IPS-15b (cell line): ENCODE results near the gene DCLRE1B.
A peak's percentile ranks its signal among the peaks of the same experiment; 100 is the strongest.
"Not testable (repeated sequence)": the region's sequence is repeated elsewhere in the genome, so short reads cannot be mapped to it uniquely, and the experiment has no call there.

Experiments
- H3K27me3 ChIP-seq: one replicate; pipeline ENCODE4 v1.6.1; 2013; ENCODE audit warnings: low read length; ENCODE audit not compliant: control insufficient read depth, insufficient read depth
- H3K36me3 ChIP-seq: one replicate; pipeline ENCODE4 v1.6.1; 2013; ENCODE audit warnings: low read length; ENCODE audit not compliant: control insufficient read depth, insufficient read depth
- H3K4me1 ChIP-seq: one replicate; pipeline ENCODE4 v1.6.1; 2013; ENCODE audit warnings: mild to moderate bottlenecking, low read length; ENCODE audit not compliant: control insufficient read depth, insufficient read depth
- H3K4me3 ChIP-seq: one replicate; pipeline ENCODE4 v1.5.1; 2013; ENCODE audit warnings: low read depth, low read length
- H3K9ac ChIP-seq: one replicate; pipeline ENCODE4 v1.6.1; 2013; ENCODE audit warnings: low read depth, mild to moderate bottlenecking, low read length
- H3K9me3 ChIP-seq: one replicate; pipeline ENCODE4 v1.6.1; 2013; ENCODE audit warnings: mild to moderate bottlenecking, low read length; ENCODE audit not compliant: control insufficient read depth, insufficient read depth

Gene DCLRE1B

DNA sequence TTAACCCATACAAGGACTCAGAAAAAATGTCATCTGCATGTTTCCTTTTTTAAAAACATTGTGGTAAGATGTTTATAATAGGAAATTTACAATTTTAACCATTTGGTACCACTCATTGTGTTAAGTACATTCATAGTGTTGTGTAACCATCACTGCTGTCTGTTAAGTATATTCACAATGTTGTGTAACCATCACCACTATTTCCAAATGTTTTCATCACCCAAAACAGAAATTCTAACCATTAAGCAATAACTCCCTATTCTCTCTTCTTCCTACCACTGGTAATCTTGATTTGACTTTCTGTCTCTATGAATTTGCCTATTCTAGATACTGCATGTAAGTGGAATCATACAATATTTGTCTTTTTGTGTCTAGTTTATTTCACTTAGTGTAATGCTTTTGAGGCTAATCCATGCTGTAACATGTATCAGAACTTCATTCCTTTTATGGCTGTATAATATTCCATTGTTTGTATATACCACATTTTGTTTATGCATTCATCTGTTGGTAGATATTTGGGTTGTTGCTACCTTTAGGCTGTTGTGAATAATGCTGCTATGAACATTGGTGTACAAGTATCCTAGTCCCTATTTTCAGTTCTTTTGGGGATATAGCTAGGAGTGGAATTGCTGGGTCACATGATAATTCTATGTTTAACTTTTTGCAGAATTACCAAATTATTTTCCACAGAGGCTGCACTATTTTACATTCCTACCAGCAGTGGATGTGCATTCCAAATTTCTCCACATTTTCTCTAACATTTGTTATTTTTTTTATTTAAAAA is 38.1 kb downstream of the DCLRE1B start:
- peaks cover 4% of the 10 kb centered on the region for H3K36me3 ChIP-seq
- peaks cover 9% of the 10 kb centered on the region for H3K4me1 ChIP-seq
- H3K9me3 ChIP-seq, result no peaks in the 10 kb centered on the region
- H3K27me3 ChIP-seq, result no peaks in the 10 kb centered on the region
- no peak overlapping the region for H3K9ac ChIP-seq
- no peak overlapping the region for H3K4me3 ChIP-seq

DNA sequence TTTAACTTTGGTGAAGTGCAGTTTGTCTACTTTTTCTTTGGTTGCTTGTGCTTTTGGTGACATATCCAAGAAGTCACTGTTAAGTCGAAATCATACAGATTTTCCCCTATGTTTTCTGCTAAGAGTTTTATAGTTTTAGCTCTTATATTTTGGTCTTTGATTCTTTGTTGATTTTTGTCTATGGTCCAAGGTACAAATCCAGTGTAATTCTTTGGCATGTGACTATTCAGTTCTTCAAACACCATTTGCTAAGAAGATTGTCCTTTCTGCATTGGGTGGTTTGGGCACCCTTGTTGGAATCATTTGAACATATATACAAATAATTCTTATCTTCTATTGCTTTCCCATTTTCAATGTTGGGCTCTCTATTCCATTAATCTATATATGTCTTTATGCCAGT is 40.2 kb downstream of the DCLRE1B start:
- Histone ChIP-seq H3K27me3 (no peaks in the 10 kb centered on the region), H3K4me3 (no peak overlapping the region), H3K36me3 (peaks cover 4% of the 10 kb centered on the region), H3K9me3 (no peaks in the 10 kb centered on the region), H3K4me1 (peaks cover 9% of the 10 kb centered on the region), H3K9ac (no peak overlapping the region)

DNA sequence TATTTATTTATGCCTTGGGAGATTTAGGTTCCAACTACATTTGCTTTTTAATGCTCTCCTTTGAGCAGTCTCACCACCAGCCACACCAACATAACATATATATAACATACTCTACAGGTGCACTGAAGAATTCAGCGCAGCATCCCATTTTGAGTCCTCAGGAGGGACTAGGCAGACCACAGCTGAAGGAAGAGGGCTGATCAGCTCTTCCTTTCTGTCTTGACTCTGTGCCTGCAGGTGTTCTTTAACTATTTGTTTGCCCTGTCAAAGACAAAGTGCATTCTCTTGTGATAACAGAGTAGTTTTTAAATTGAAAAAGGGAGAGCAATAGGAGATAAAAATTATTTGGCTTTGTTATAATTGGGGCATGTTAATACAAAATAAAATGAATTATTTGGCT is 41.0 kb downstream of the DCLRE1B start:
- Histone ChIP-seq H3K9ac (no peak overlapping the region), H3K9me3 (no peaks in the 10 kb centered on the region), H3K36me3 (peaks cover 1% of the 10 kb centered on the region), H3K4me1 (peaks cover 9% of the 10 kb centered on the region), H3K27me3 (no peaks in the 10 kb centered on the region), H3K4me3 (no peak overlapping the region)

DNA sequence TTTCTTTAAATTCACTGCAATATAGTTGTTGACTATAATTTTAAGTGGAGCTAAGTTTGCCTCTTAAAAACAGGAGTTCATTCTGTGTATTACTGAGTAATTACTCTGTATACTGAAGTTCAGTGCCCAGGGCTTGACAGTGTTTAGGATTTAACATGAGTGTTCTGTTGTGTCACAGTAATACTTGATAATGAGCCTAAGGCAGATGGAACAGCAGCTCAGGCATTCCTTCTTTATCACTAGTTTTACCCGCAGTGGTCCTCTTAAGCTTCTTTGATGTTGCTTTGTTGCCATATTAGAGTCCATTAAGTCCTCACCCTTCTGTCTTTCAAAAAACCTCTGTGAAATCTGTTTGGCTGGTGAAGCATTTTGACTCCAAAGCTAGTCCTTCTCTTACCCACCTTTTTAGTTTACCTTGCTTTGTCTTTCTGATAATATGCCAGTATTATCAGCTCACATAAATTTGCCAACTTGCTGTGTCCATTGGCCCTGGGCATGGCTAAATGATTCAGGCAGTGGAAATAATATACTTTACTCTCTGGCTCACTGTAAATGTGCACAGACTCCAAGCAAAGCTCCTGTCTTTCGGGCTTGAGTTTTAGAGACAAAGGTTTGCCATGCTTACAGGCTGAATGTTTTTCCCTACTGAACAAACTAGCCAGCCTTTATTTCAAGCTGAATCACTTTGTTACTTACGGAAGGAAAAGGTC is 41.7 kb downstream of the DCLRE1B start:
- H3K36me3 ChIP-seq, result no peaks in the 10 kb centered on the region
- no peak overlapping the region for H3K9ac ChIP-seq
- no peaks in the 10 kb centered on the region for H3K9me3 ChIP-seq
- H3K27me3 ChIP-seq, result no peaks in the 10 kb centered on the region
- H3K4me1 ChIP-seq, result peaks cover 9% of the 10 kb centered on the region
- no peak overlapping the region for H3K4me3 ChIP-seq

DNA sequence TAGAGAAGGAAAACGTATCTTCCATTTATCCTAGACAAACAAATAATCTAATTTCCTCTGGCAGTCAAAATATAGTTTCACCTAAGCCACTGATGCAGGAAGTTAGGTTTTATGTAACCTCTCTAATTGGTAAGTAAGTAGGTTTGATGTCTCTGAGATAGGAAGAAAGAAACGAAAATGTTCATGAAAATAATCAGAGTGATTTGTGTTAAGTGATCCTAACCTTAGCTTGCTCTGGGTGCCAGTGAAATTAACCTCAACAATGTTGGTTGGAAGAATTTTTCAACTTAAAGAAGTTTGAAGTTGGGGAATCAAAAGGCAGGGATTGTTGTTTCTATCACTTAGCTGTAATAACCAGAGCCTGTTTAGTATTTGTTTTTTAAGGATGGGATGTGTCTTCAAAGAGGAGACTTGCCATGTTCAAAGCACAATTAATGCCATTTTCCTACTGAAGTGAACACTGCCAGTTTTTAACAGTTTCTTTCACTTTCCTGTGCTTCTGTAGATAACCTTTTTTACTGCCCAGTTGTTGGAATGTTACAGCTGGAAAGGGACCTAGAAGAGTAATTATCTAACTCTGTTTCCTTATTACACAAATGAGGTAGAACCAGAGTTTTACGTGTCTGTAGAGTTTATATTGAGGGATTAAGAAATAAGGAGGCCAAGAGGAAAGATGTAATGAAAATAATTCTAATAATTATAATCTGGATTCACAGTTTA is 42.4 kb downstream of the DCLRE1B start:
- no peaks in the 10 kb centered on the region for H3K27me3 ChIP-seq
- peaks cover 9% of the 10 kb centered on the region for H3K4me1 ChIP-seq
- H3K36me3 ChIP-seq, result no peaks in the 10 kb centered on the region
- no peak overlapping the region for H3K9ac ChIP-seq
- no peak overlapping the region for H3K4me3 ChIP-seq
- no peaks in the 10 kb centered on the region for H3K9me3 ChIP-seq

DNA sequence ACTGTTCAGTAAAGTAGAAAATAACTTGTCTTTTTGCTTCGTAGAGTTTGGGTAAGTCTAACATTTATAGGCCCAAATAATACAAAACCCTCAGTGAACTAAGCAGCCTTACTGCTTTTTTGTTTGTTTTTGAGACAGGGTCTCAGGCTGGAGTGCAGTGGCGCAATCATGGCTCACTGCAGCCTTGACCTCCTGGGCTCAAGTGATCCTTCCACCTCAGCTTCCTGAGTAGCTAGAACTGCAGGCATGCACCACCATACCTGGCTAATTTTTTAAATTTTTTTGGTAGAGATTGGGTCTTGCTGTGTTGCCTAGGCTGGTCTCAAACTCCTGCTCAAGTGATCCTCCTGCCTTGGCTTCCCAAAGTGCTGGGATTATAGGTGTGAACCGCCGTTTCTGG is 43.0 kb downstream of the DCLRE1B start:
- H3K27me3 ChIP-seq, H3K9ac ChIP-seq, H3K36me3 ChIP-seq, H3K4me1 ChIP-seq, H3K4me3 ChIP-seq, H3K9me3 ChIP-seq: not testable (repeated sequence)

DNA sequence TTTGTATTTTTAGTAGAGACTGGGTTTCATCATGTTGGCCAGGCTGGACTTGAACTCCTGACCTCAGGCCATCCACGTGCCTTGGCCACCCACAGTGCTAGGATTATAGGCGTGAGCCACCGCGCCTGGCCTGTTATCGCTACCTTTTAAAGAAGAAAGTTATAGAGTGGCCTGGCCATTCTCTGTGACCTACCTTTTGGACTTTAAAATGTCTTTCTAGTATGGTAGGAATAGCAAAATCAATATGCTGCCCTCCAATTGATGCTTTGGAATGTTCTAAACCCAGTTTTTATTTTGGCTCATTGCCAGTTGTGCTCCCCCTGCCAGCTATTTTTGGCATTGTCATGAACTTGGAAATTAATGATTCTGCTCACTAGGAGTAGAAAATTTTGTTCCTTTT is 43.9 kb downstream of the DCLRE1B start:
- H3K4me3 ChIP-seq, result no peak overlapping the region
- peaks cover 9% of the 10 kb centered on the region for H3K4me1 ChIP-seq
- H3K9ac ChIP-seq, result no peak overlapping the region
- H3K27me3 ChIP-seq, result no peaks in the 10 kb centered on the region
- no peaks in the 10 kb centered on the region for H3K9me3 ChIP-seq
- no peaks in the 10 kb centered on the region for H3K36me3 ChIP-seq

DNA sequence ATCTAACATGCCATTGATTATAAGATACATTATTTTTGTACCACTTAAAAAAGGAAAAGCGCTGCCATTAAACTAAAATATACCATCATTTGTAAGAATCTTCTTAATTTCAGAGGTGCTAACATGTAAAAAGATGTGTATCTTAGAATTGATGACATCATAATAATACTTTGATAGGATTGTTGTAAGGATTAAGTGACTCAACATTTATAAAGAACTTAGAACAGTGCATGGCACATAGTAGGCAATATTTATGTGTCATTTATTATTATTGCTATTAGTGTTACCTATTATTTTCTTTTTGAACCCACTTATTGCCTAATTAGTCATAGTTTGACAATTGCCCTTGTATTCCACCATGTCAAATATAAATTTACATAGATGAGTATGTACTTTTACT is 45.8 kb downstream of the DCLRE1B start:
- no peaks in the 10 kb centered on the region for H3K9me3 ChIP-seq
- peaks cover 9% of the 10 kb centered on the region for H3K4me1 ChIP-seq
- H3K9ac ChIP-seq, result no peak overlapping the region
- no peak overlapping the region for H3K4me3 ChIP-seq
- no peaks in the 10 kb centered on the region for H3K36me3 ChIP-seq
- no peaks in the 10 kb centered on the region for H3K27me3 ChIP-seq

DNA sequence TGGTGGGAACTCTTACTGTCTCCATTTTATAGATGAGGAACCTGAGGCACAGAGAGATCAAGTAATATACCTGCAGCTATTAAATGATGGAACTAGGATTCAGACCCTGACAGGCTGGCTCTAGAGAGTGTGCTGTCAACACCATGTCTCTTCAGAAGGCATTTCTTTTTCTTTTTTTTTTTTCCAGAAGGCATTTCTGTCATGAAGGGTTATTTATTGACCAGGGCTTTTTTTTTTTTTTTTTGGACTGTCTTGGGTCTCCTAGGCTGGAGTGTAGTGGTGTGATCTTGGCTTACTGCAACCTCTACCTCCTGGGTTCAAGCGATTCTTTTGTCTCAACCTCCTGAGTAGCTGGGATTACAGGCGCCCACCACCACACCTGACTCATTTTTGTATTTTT is 46.6 kb downstream of the DCLRE1B start:
- no peaks in the 10 kb centered on the region for H3K27me3 ChIP-seq
- no peak overlapping the region for H3K4me3 ChIP-seq
- H3K4me1 ChIP-seq, result peaks cover 8% of the 10 kb centered on the region
- H3K9ac ChIP-seq, result no peak overlapping the region
- H3K36me3 ChIP-seq, result no peaks in the 10 kb centered on the region
- H3K9me3 ChIP-seq, result no peaks in the 10 kb centered on the region

DNA sequence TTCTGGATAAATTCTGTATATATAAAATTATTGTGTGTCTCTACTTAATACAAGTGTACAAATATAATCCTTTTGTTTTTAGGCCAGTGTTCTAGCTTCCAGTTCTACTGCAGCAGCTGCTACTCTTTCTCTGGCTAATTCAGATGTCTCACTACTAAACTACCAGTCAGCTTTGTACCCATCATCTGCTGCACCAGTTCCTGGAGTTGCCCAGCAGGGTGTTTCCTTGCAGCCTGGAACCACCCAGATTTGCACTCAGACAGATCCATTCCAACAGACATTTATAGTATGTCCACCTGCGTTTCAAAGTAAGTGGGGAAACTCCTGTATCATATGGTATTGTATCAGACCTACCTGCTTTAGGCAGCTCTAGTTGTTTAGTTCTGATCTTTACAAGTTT is 52.9 kb downstream of the DCLRE1B start:
- Histone ChIP-seq H3K9me3 (no peaks in the 10 kb centered on the region), H3K4me1 (no peaks in the 10 kb centered on the region), H3K36me3 (no peaks in the 10 kb centered on the region), H3K4me3 (no peak overlapping the region), H3K27me3 (no peaks in the 10 kb centered on the region), H3K9ac (no peak overlapping the region)

DNA sequence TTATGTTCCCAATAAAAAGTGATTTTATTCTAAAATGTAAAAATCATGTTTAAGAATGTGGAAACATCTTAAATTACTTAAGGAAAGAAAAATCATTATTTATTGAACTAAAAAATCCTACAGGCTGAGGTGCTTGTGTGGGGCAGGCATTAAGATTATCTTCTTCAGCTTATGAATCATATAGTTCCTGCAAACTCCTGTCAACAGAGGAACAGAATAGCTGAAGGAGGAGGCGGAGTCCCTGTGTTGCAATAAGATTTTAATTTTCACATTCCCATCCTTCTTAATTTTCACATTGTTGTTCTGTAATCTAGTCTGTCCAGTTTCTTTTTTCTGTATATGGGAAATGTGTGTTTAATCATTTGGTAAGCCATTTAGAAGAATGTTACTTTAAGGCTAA is 53.6 kb downstream of the DCLRE1B start:
- Histone ChIP-seq H3K27me3 (no peaks in the 10 kb centered on the region), H3K36me3 (peaks cover 1% of the 10 kb centered on the region), H3K4me3 (no peak overlapping the region), H3K4me1 (no peaks in the 10 kb centered on the region), H3K9ac (peak overlapping the region; percentile 16), H3K9me3 (no peaks in the 10 kb centered on the region)
